HEK293 (cell line): ENCODE results near the gene MYO7B.

Source experiments
- CTCF ChIA-PET: fragments of 350-600 bp; formaldehyde crosslinking; extraction: SDS; loops from one replicate; lab custom pipeline; 2021; ENCODE audit warnings: antibody characterized with exemption; lab: Yijun Ruan, JAX
- POLR2A ChIA-PET: fragments of 300-600 bp; formaldehyde crosslinking; extraction: SDS; loops from one replicate; lab custom pipeline; 2020; ENCODE audit warnings: antibody characterized with exemption, inconsistent platforms; lab: Yijun Ruan, JAX
- H3K27ac ChIP-seq: fragments of 200-500 bp; sonication (Bioruptor generic); 2 replicates; pipeline ENCODE4 v1.5.1; 2014; ENCODE audit warnings: low read depth, low read length, control low read depth, inconsistent platforms; ENCODE audit errors: extremely low read depth
- H3K36me3 ChIP-seq, 2 experiments: fragments of 200-500 bp in 1 of 2; sonication (Bioruptor generic) in 1 of 2; 1 replicate in 1 of 2; 2 replicates in 1 of 2; pipeline ENCODE4 v1.5.1; 2014 to 2017; ENCODE audit warnings: inconsistent platforms in 2 of 2, low read length in 2 of 2; ENCODE audit not compliant: control insufficient read depth in 2 of 2, insufficient read depth in 1 of 2
- H3K4me1 ChIP-seq: fragments of 200-500 bp; sonication (Bioruptor generic); 2 replicates; pipeline ENCODE4 v1.5.1; 2014; ENCODE audit warnings: mild to moderate bottlenecking, low read length, inconsistent platforms; ENCODE audit not compliant: control insufficient read depth, insufficient read depth
- H3K4me3 ChIP-seq: 2 replicates; pipeline ENCODE4 v1.5.1; 2011; ENCODE audit warnings: low read depth, mild to moderate bottlenecking, control low read depth, low read length, moderate library complexity
- H3K9me3 ChIP-seq: fragments of 200-500 bp; sonication (Bioruptor generic); 2 replicates; pipeline ENCODE4 v1.5.1; 2014; ENCODE audit warnings: low read depth, low read length, inconsistent platforms; ENCODE audit not compliant: control insufficient read depth, insufficient read depth
- ATF2 ChIP-seq: fragments of 450-650 bp; formaldehyde crosslinking; IDR thresholded peaks from 2 replicates; pipeline ENCODE4 v1.5.1; 2016; ENCODE audit warnings: missing biosample characterization, missing genetic modification characterization, low read depth
- BCL11A ChIP-seq: fragments of 450-650 bp; formaldehyde crosslinking; IDR thresholded peaks from 2 replicates; pipeline ENCODE4 v1.5.1; 2016; ENCODE audit warnings: low read depth, missing biosample characterization, missing genetic modification characterization
- HOXA7 ChIP-seq: sonication (generic); formaldehyde crosslinking; IDR thresholded peaks from 2 replicates; pipeline ENCODE4 v1.8.1; 2022; ENCODE audit warnings: missing genetic modification reagents, borderline replicate concordance
- IKZF3 ChIP-seq: fragments of 450-650 bp; IDR thresholded peaks from 2 replicates; pipeline ENCODE4 v1.5.0; 2018; ENCODE audit warnings: missing biosample characterization, mild to moderate bottlenecking, missing genetic modification characterization, moderate library complexity
- KLF17 ChIP-seq: fragments of 450-650 bp; formaldehyde crosslinking; IDR thresholded peaks from 2 replicates; pipeline ENCODE4 v1.5.1; 2016; ENCODE audit warnings: missing biosample characterization, missing genetic modification characterization
- RBAK ChIP-seq: fragments of 450-650 bp; formaldehyde crosslinking; IDR thresholded peaks from 2 replicates; pipeline ENCODE4 v1.5.1; 2016; ENCODE audit warnings: missing biosample characterization, missing genetic modification characterization
- TRIM28 ChIP-seq: IDR thresholded peaks from 2 replicates; pipeline ENCODE4 v1.6.1; 2011; ENCODE audit warnings: low read length, control low read depth, borderline replicate concordance
- YY1 ChIP-seq: fragments of 450-650 bp; formaldehyde crosslinking; IDR thresholded peaks from 2 replicates; pipeline ENCODE4 v1.5.1; 2018; ENCODE audit warnings: missing biosample characterization, missing genetic modification characterization
- ZBTB1 ChIP-seq: fragments of 450-650 bp; formaldehyde crosslinking; IDR thresholded peaks from 2 replicates; pipeline ENCODE4 v1.5.1; 2016; ENCODE audit warnings: missing biosample characterization, missing genetic modification characterization
- ZBTB17 ChIP-seq: fragments of 450-650 bp; formaldehyde crosslinking; IDR thresholded peaks from 2 replicates; pipeline ENCODE4 v1.5.1; 2016; ENCODE audit warnings: missing biosample characterization, missing genetic modification characterization
- ZBTB21 ChIP-seq: fragments of 450-650 bp; formaldehyde crosslinking; IDR thresholded peaks from 2 replicates; pipeline ENCODE4 v1.5.1; 2017; ENCODE audit warnings: missing biosample characterization, missing genetic modification characterization
- ZBTB49 ChIP-seq: fragments of 450-650 bp; formaldehyde crosslinking; IDR thresholded peaks from 2 replicates; pipeline ENCODE4 v1.5.1; 2016; ENCODE audit warnings: missing biosample characterization, missing genetic modification characterization, low read depth
- ZBTB6 ChIP-seq: fragments of 450-650 bp; formaldehyde crosslinking; IDR thresholded peaks from 2 replicates; pipeline ENCODE4 v1.5.1; 2017; ENCODE audit warnings: missing biosample characterization, missing genetic modification characterization
- ZNF18 ChIP-seq: fragments of 450-650 bp; formaldehyde crosslinking; IDR thresholded peaks from 2 replicates; pipeline ENCODE4 v1.5.1; 2016; ENCODE audit warnings: missing biosample characterization, missing genetic modification characterization
- ZNF221 ChIP-seq: fragments of 450-650 bp; formaldehyde crosslinking; IDR thresholded peaks from 2 replicates; pipeline ENCODE4 v1.5.1; 2017; ENCODE audit warnings: missing biosample characterization, missing genetic modification characterization, borderline replicate concordance
- ZNF23 ChIP-seq: fragments of 450-650 bp; formaldehyde crosslinking; IDR thresholded peaks from 2 replicates; pipeline ENCODE4 v1.5.1; 2016; ENCODE audit warnings: missing biosample characterization, missing genetic modification characterization, borderline replicate concordance
- ZNF248 ChIP-seq: fragments of 450-650 bp; formaldehyde crosslinking; IDR thresholded peaks from 2 replicates; pipeline ENCODE4 v1.5.1; 2017; ENCODE audit warnings: missing biosample characterization, missing genetic modification characterization
- ZNF354C ChIP-seq: fragments of 450-650 bp; formaldehyde crosslinking; IDR thresholded peaks from 2 replicates; pipeline ENCODE4 v1.5.1; 2016; ENCODE audit warnings: missing biosample characterization, missing genetic modification characterization, low read depth, borderline replicate concordance
- ZNF433 ChIP-seq: fragments of 450-650 bp; formaldehyde crosslinking; IDR thresholded peaks from 2 replicates; pipeline ENCODE4 v1.5.1; 2016; ENCODE audit warnings: missing biosample characterization, missing genetic modification characterization, low read depth
- ZNF654 ChIP-seq: fragments of 450-650 bp; formaldehyde crosslinking; IDR thresholded peaks from 2 replicates; pipeline ENCODE4 v1.5.1; 2016; ENCODE audit warnings: low read depth, missing biosample characterization, missing genetic modification characterization
- ZNF658 ChIP-seq: fragments of 450-650 bp; formaldehyde crosslinking; IDR thresholded peaks from 2 replicates; pipeline ENCODE4; 2016; ENCODE audit warnings: missing biosample characterization, missing genetic modification characterization
- ZNF791 ChIP-seq: fragments of 450-650 bp; formaldehyde crosslinking; IDR thresholded peaks from 2 replicates; pipeline ENCODE4 v1.5.1; 2016; ENCODE audit warnings: missing biosample characterization, missing genetic modification characterization
- ZSCAN30 ChIP-seq: fragments of 450-650 bp; IDR thresholded peaks from 2 replicates; pipeline ENCODE4 v1.5.1; 2018; ENCODE audit warnings: missing biosample characterization, mild to moderate bottlenecking, missing genetic modification characterization, moderate library complexity

The MYO7B gene

GRCh38 chr2:127630096-127630863 is 94.8 kb downstream of the MYO7B start:
- TF ChIP-seq ZNF658 (tag by site-specific recombination), result no peak
- TF ChIP-seq ZSCAN30 (tag by site-specific recombination), result no peak
- no peak for TF ChIP-seq ZBTB6 (tag by site-specific recombination)
- no peak for TF ChIP-seq KLF17 (tag by site-specific recombination)
- TF ChIP-seq YY1 (tag by site-specific recombination), result no peak
- TF ChIP-seq IKZF3, result no peak
- no peak for TF ChIP-seq ZNF433 (tag by site-specific recombination)
- no peak for TF ChIP-seq ZBTB49
- TF ChIP-seq ZBTB1, result no peak
- TF ChIP-seq ZNF654 (tag by site-specific recombination), result no peak
- no peak for TF ChIP-seq RBAK (tag by site-specific recombination)
- TF ChIP-seq HOXA7 (CRISPR knock-in tag), result no peak
- H3K27ac ChIP-seq, result no peak overlapping the region
- H3K4me1 ChIP-seq, result no peaks in the 10 kb centered on the region
- H3K4me3 ChIP-seq, result no peak overlapping the region
- ChIA-PET CTCF (interaction anchor here (0.6 kb wide), 1 partner anchor 20 kb away, joined by 3 read pairs; no protein-coding TSS in a partner anchor), POLR2A (interaction anchor here (0.6 kb wide), 1 partner anchor 151 kb away, joined by 4 read pairs; no protein-coding TSS in a partner anchor)
- H3K36me3 ChIP-seq, result no peaks in the 10 kb centered on the region
- no peaks in the 10 kb centered on the region for H3K9me3 ChIP-seq

GRCh38 chr2:127630864-127631540 is 95.5 kb downstream of the MYO7B start:
- Histone ChIP-seq H3K9me3 (no peaks in the 10 kb centered on the region), H3K27ac (no peak overlapping the region), H3K36me3 (no peaks in the 10 kb centered on the region), H3K4me3 (no peak overlapping the region), H3K4me1 (no peaks in the 10 kb centered on the region)
- ChIA-PET POLR2A (interaction anchor here (0.6 kb wide), 1 partner anchor 151 kb away, joined by 4 read pairs; no protein-coding TSS in a partner anchor), CTCF (no interaction called here)
- TF ChIP-seq BCL11A (tag by site-specific recombination), result no peak
- TF ChIP-seq ZNF23 (tag by site-specific recombination), result no peak
- no peak for TF ChIP-seq KLF17 (tag by site-specific recombination)
- TF ChIP-seq ZNF248, result no peak
- no peak for TF ChIP-seq ZNF354C (tag by site-specific recombination)
- TF ChIP-seq ZNF791 (tag by site-specific recombination), result no peak
- no peak for TF ChIP-seq TRIM28
- no peak for TF ChIP-seq ZNF221
- no peak for TF ChIP-seq ZBTB21 (tag by site-specific recombination)
- TF ChIP-seq ATF2 (tag by site-specific recombination), result no peak
- no peak for TF ChIP-seq ZBTB17
- TF ChIP-seq ZNF18 (tag by site-specific recombination), result no peak
